MM.1S (cell line): ENCODE results near the gene SIRT4.

ENCODE experiments used
- DNase-seq: peaks from one replicate; pipeline ENCODE4 v3.0.0-alpha.2; 2015
- H2AFZ ChIP-seq: fragments of 300-600 bp; sonication (generic); 2 replicates; pipeline ENCODE4 v1.6.0; 2016; ENCODE audit warnings: antibody characterized with exemption, low read length
- H3F3A ChIP-seq: fragments of 300-600 bp; sonication (generic); 2 replicates; pipeline ENCODE4 v1.6.1; 2016; ENCODE audit warnings: mild to moderate bottlenecking, antibody characterized with exemption, low read length, moderate library complexity, mixed read lengths; ENCODE audit not compliant: insufficient read depth
- H3K27ac ChIP-seq: fragments of 300-600 bp; sonication (generic); 2 replicates; pipeline ENCODE4 v1.5.1; 2016; ENCODE audit warnings: mild to moderate bottlenecking, low read length
- H3K27me3 ChIP-seq: fragments of 300-600 bp; sonication (generic); replicated peaks from 2 replicates; pipeline ENCODE4 v1.6.0; 2016; ENCODE audit warnings: low read length; ENCODE audit not compliant: insufficient read depth
- H3K36me3 ChIP-seq: fragments of 300-600 bp; sonication (generic); replicated peaks from 2 replicates; pipeline ENCODE4 v1.6.1; 2016; ENCODE audit warnings: mild to moderate bottlenecking, low read length, mixed read lengths; ENCODE audit not compliant: insufficient read depth
- H3K4me1 ChIP-seq: fragments of 300-600 bp; sonication (generic); 2 replicates; pipeline ENCODE4 v1.6.1; 2016; ENCODE audit warnings: low read length, mixed read lengths
- H3K4me2 ChIP-seq: fragments of 300-600 bp; sonication (generic); 2 replicates; pipeline ENCODE4 v1.6.0; 2016; ENCODE audit warnings: low read depth, low read length
- H3K4me3 ChIP-seq: fragments of 300-600 bp; sonication (generic); 2 replicates; pipeline ENCODE4 v1.5.1; 2016; ENCODE audit warnings: low read length, mixed read lengths
- H3K79me2 ChIP-seq: fragments of 300-600 bp; sonication (generic); 2 replicates; pipeline ENCODE4 v1.6.1; 2016; ENCODE audit warnings: mixed run types, low read length, mixed read lengths
- H3K9ac ChIP-seq: fragments of 300-600 bp; sonication (generic); 2 replicates; pipeline ENCODE4 v1.6.1; 2016; ENCODE audit warnings: low read length, mixed read lengths
- H3K9me2 ChIP-seq: fragments of 300-600 bp; sonication (generic); replicated peaks from 2 replicates; pipeline ENCODE4 v1.6.1; 2016; ENCODE audit warnings: mild to moderate bottlenecking, low read length, mixed read lengths; ENCODE audit not compliant: insufficient read depth
- H3K9me3 ChIP-seq: fragments of 300-600 bp; sonication (generic); replicated peaks from 2 replicates; pipeline ENCODE4 v1.6.1; 2016; ENCODE audit warnings: mild to moderate bottlenecking, low read length, mixed read lengths; ENCODE audit not compliant: insufficient read depth
- H4K20me1 ChIP-seq: fragments of 300-600 bp; sonication (generic); 2 replicates; pipeline ENCODE4 v1.6.1; 2016; ENCODE audit warnings: mild to moderate bottlenecking, low read length, moderate library complexity, mixed read lengths; ENCODE audit not compliant: insufficient read depth
- EZH2 ChIP-seq: fragments of 300-600 bp; sonication (generic); optimal IDR thresholded peaks from 2 replicates; pipeline ENCODE3; 2017; ENCODE audit warnings: low read depth, mild to moderate bottlenecking, antibody characterized with exemption, low read length, mixed read lengths
- EZH2phosphoT487 ChIP-seq: fragments of 300-600 bp; sonication (generic); IDR thresholded peaks from 2 replicates; pipeline ENCODE4 v1.6.1; 2018; ENCODE audit warnings: antibody characterized with exemption, low read length
- TF ChIP-seq, protein P1 (sequence below): fragments of 300-600 bp; sonication (generic); IDR thresholded peaks from 2 replicates; pipeline ENCODE4 v1.5.1; 2016; ENCODE audit warnings: antibody characterized with exemption, low read length, mixed read lengths

SIRT4 gene

DNA sequence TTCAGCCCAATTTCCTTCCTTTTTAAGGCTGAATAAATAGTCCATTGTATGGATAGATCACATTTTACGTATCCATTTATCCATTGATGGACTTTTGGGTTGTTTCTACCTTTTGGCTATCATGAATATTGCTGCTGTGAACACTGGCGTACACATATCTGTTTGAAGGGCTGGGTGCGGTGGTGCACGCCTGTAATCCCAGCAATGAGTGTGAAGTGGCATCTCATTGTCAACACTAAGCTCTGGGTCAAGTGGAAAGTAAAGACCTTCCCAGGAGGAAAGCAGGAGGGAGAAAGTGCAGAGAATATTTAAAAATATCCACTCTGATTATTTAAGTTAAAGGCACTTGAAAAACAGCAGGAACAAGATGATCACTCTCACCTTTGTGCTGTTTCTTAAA lies 37.1 kb downstream of the SIRT4 start:
- H3K27me3 ChIP-seq = no peaks in the 10 kb centered on the region
- H3K4me3 ChIP-seq = no peak overlapping the region
- TF ChIP-seq, protein P1, sequence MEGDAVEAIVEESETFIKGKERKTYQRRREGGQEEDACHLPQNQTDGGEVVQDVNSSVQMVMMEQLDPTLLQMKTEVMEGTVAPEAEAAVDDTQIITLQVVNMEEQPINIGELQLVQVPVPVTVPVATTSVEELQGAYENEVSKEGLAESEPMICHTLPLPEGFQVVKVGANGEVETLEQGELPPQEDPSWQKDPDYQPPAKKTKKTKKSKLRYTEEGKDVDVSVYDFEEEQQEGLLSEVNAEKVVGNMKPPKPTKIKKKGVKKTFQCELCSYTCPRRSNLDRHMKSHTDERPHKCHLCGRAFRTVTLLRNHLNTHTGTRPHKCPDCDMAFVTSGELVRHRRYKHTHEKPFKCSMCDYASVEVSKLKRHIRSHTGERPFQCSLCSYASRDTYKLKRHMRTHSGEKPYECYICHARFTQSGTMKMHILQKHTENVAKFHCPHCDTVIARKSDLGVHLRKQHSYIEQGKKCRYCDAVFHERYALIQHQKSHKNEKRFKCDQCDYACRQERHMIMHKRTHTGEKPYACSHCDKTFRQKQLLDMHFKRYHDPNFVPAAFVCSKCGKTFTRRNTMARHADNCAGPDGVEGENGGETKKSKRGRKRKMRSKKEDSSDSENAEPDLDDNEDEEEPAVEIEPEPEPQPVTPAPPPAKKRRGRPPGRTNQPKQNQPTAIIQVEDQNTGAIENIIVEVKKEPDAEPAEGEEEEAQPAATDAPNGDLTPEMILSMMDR = no peak
- TF ChIP-seq EZH2phosphoT487 = no peak
- TF ChIP-seq EZH2 = no peak
- no peak overlapping the region for H2AFZ ChIP-seq
- H3F3A ChIP-seq = no peaks in the 10 kb centered on the region
- no peaks in the 10 kb centered on the region for H3K36me3 ChIP-seq
- no peak overlapping the region for H3K27ac ChIP-seq
- no peaks in the 10 kb centered on the region for H3K79me2 ChIP-seq
- no peak for DNase-seq
- no peaks in the 10 kb centered on the region for H4K20me1 ChIP-seq
- H3K9me2 ChIP-seq = no peaks in the 10 kb centered on the region
- H3K4me2 ChIP-seq = no peak overlapping the region
- H3K9me3 ChIP-seq = no peaks in the 10 kb centered on the region
- no peak overlapping the region for H3K9ac ChIP-seq
- no peaks in the 10 kb centered on the region for H3K4me1 ChIP-seq

DNA sequence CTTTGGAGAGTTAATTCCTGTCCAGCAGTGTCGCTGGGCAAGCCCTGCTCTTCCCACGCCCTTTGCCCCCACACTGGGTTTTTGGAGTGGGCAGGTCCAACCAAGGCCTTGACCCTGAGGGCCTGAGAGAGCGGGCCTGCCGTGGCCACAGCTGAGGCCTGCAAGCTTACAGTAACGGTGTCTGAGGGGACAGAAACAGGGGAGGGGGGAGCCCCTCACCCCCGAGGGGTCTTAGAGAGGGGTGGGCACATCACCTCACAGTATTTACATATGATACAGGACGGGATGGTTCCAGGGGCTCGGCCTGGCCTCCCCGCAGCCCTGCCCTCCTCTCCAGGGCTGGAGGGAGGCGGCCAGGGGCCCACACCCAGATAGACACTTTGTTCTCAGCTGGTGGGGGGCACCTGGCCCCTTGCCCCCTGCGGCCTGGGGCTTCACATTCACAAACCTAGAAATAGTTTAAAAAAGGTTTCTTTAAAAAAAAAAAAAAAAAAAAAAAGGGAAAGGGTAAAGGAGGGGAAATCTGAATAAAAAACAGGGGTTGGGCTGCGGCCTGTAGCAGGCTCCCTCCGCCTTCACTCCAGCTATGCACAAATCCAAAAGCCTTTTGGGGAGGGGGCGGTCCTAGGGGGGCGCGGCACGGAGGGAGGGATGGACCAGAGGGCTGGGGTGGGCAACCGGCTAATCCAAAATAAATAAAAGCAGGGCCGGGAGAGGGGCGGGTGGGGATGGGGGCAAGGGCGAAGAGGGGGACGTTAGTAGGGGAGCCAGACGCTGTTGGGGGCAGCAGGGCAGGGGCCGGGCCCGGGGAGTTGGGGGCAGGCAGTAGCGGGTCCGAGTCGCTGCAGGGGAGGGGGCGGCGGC lies 40.3 kb downstream of the SIRT4 start:
- Histone ChIP-seq H3K4me1 (no peaks in the 10 kb centered on the region), H3K9me2 (no peaks in the 10 kb centered on the region), H3K9ac (no peak overlapping the region), H3K27ac (no peak overlapping the region), H3K4me2 (no peak overlapping the region), H3F3A (no peaks in the 10 kb centered on the region), H3K36me3 (no peaks in the 10 kb centered on the region), H2AFZ (no peak overlapping the region), H4K20me1 (no peaks in the 10 kb centered on the region), H3K27me3 (no peaks in the 10 kb centered on the region), H3K9me3 (no peaks in the 10 kb centered on the region), H3K4me3 (no peak overlapping the region), H3K79me2 (no peaks in the 10 kb centered on the region)
- no peak for DNase-seq
- no peak for TF ChIP-seq EZH2phosphoT487
- TF ChIP-seq EZH2 = no peak
- TF ChIP-seq, protein P1 = no peak

DNA sequence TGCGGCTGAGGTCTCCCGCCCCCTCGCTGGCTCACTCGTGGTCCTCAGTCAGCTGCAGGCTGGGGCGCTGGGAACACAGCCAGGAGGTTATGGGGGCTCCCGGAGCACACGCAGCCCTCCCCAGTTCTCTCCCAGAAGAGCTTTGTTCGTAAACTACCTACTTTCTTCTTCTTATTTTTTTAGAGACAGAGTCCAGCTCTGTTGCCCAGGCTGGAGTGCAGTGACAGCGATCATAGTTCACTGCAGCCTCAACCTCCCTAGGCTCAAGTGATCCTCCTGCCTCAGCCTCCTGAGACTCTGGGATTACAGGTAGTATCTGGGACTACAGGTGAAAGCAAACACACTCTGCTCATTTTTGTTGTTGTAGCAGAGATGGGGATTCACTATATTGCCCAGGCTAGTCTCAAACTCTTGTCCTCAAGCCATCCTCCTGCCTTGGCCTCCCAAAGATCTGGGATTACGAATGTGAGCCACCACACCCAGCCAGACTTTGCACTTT lies 41.0 kb downstream of the SIRT4 start:
- no peak overlapping the region for H3K4me3 ChIP-seq
- no peaks in the 10 kb centered on the region for H4K20me1 ChIP-seq
- no peak overlapping the region for H3K4me2 ChIP-seq
- H3K9ac ChIP-seq = no peak overlapping the region
- H3K27ac ChIP-seq = no peak overlapping the region
- TF ChIP-seq, protein P1 = no peak
- TF ChIP-seq EZH2 (no peak), EZH2phosphoT487 (no peak)
- no peaks in the 10 kb centered on the region for H3K9me2 ChIP-seq
- no peaks in the 10 kb centered on the region for H3K79me2 ChIP-seq
- no peaks in the 10 kb centered on the region for H3K9me3 ChIP-seq
- H3K4me1 ChIP-seq = no peaks in the 10 kb centered on the region
- H2AFZ ChIP-seq = no peak overlapping the region
- no peaks in the 10 kb centered on the region for H3K36me3 ChIP-seq
- no peak for DNase-seq
- no peaks in the 10 kb centered on the region for H3K27me3 ChIP-seq
- no peaks in the 10 kb centered on the region for H3F3A ChIP-seq
